Neural progenitor cell (in vitro differentiated cells): ENCODE measurements around the gene TANC1. TPM values are rescaled to one million over a fixed set of nuclear protein-coding genes. Genes with fewer than 3 reads are reported as not detected.

Experiments
- DNase-seq: peaks from one replicate; pipeline ENCODE4 v3.0.0-alpha.2; 2016; ENCODE audit warnings: low spot score
- H2AFZ ChIP-seq: fragments of 200-600 bp; sonication (generic); replicated peaks from 2 replicates; pipeline ENCODE4 v1.6.1; 2016; ENCODE audit warnings: antibody characterized with exemption
- H3F3A ChIP-seq: fragments of 200-600 bp; sonication (generic); 2 replicates; pipeline ENCODE4 v1.6.1; 2016; ENCODE audit warnings: antibody characterized with exemption, low read depth
- H3K27ac ChIP-seq: fragments of 200-600 bp; sonication (generic); 2 replicates; pipeline ENCODE4 v1.5.1; 2016; ENCODE audit warnings: mild to moderate bottlenecking
- H3K27me3 ChIP-seq: fragments of 200-600 bp; sonication (generic); 2 replicates; pipeline ENCODE4 v1.6.1; 2016; ENCODE audit warnings: mild to moderate bottlenecking, moderate library complexity
- H3K36me3 ChIP-seq: fragments of 200-600 bp; sonication (generic); 2 replicates; pipeline ENCODE4 v1.5.1; 2016
- H3K4me1 ChIP-seq: fragments of 200-600 bp; sonication (generic); 2 replicates; pipeline ENCODE4 v1.6.1; 2016; ENCODE audit warnings: mixed run types
- H3K4me2 ChIP-seq: fragments of 200-600 bp; sonication (generic); 2 replicates; pipeline ENCODE4 v1.6.1; 2016
- H3K4me3 ChIP-seq: fragments of 200-600 bp; sonication (generic); 2 replicates; pipeline ENCODE4 v1.5.1; 2016
- H3K79me2 ChIP-seq: fragments of 200-600 bp; sonication (generic); 2 replicates; pipeline ENCODE4 v1.6.1; 2016; ENCODE audit warnings: low read depth
- H3K9ac ChIP-seq: fragments of 200-600 bp; sonication (generic); 2 replicates; pipeline ENCODE4 v1.6.1; 2016
- H3K9me3 ChIP-seq: fragments of 200-600 bp; sonication (generic); 2 replicates; pipeline ENCODE4 v1.5.1; 2016; ENCODE audit warnings: low read depth
- H4K20me1 ChIP-seq: fragments of 200-600 bp; sonication (generic); 2 replicates; pipeline ENCODE4 v1.6.1; 2016; ENCODE audit warnings: low read depth
- H3K27ac Mint-ChIP-seq: 3 replicates; pipeline ENCODE4 v1.8.0; 2021; ENCODE audit warnings: mixed read lengths
- H3K27me3 Mint-ChIP-seq: 2 replicates; pipeline ENCODE4 v1.8.0; 2022; ENCODE audit warnings: low read depth, mild to moderate bottlenecking, inconsistent platforms, moderate library complexity, mixed read lengths; ENCODE audit not compliant: insufficient read depth
- H3K36me3 Mint-ChIP-seq: 3 replicates; pipeline ENCODE4 v1.8.0; 2021; ENCODE audit warnings: mixed read lengths
- H3K4me1 Mint-ChIP-seq: 3 replicates; pipeline ENCODE4 v1.8.0; 2021; ENCODE audit warnings: mixed read lengths
- H3K4me3 Mint-ChIP-seq: 3 replicates; pipeline ENCODE4 v1.8.0; 2021; ENCODE audit warnings: mild to moderate bottlenecking, moderate library complexity, mixed read lengths
- H3K9me3 Mint-ChIP-seq: 3 replicates; pipeline ENCODE4 v1.8.0; 2020; ENCODE audit warnings: mixed read lengths
- CTCF ChIP-seq: fragments of 200-600 bp; sonication (generic); IDR thresholded peaks from 2 replicates; pipeline ENCODE4 v1.5.1; 2017; ENCODE audit warnings: antibody characterized with exemption, mild to moderate bottlenecking
- EZH2 ChIP-seq: fragments of 200-600 bp; sonication (generic); IDR thresholded peaks from 2 replicates; pipeline ENCODE4 v1.6.1; 2017; ENCODE audit warnings: antibody characterized with exemption, mild to moderate bottlenecking, moderate library complexity
- EZH2phosphoT487 ChIP-seq: fragments of 200-600 bp; sonication (generic); IDR thresholded peaks from 2 replicates; pipeline ENCODE4 v1.6.1; 2017; ENCODE audit warnings: antibody characterized with exemption
- total RNA-seq: library from RNA; depleted of rRNA; stranded (reverse); fragments of >200 nt; gene quantifications from 2 replicates; pipeline ENCODE4 v1.2.3, GENCODE V29; 2015; ENCODE audit warnings: low replicate concordance

Gene TANC1
- total RNA-seq, 1 donor from 2014 or later: 11.9 TPM

- H3K27ac Mint-ChIP-seq: no peak overlapping the region
Observed at GRCh38 chr2:159145745-159146354, 177.4 kb downstream of the TANC1 start.

GRCh38 chr2:159146996-159147666 is 178.7 kb downstream of the TANC1 start:
- Mint-ChIP-seq H3K4me1 (peaks cover 13% of the 10 kb centered on the region), H3K36me3 (peaks cover 9% of the 10 kb centered on the region), H3K27ac (no peak overlapping the region), H3K27me3 (no peaks in the 10 kb centered on the region), H3K4me3 (no peak overlapping the region), H3K9me3 (peaks cover 2% of the 10 kb centered on the region)
- Histone ChIP-seq H2AFZ (no peak overlapping the region), H3K27me3 (no peaks in the 10 kb centered on the region), H3K4me3 (no peak overlapping the region), H3K27ac (no peak overlapping the region), H3K4me2 (no peak overlapping the region), H3K36me3 (no peaks in the 10 kb centered on the region), H3K9ac (no peak overlapping the region), H3K9me3 (no peaks in the 10 kb centered on the region), H3F3A (no peaks in the 10 kb centered on the region), H3K4me1 (peaks cover 31% of the 10 kb centered on the region), H4K20me1 (no peaks in the 10 kb centered on the region), H3K79me2 (no peaks in the 10 kb centered on the region)
- TF ChIP-seq EZH2phosphoT487 (no peak), CTCF (no peak), EZH2 (no peak)
- no peak for DNase-seq

More at GRCh38 chr2:159145745-159146354, 177.4 kb downstream of the TANC1 start:
- no peak overlapping the region for H2AFZ ChIP-seq
- H3K27ac ChIP-seq: no peak overlapping the region
- no peaks in the 10 kb centered on the region for H4K20me1 ChIP-seq
- no peaks in the 10 kb centered on the region for H3K27me3 Mint-ChIP-seq
- H3K4me3 Mint-ChIP-seq: no peak overlapping the region
- no peaks in the 10 kb centered on the region for H3K9me3 ChIP-seq
- H3F3A ChIP-seq: no peaks in the 10 kb centered on the region
- H3K4me2 ChIP-seq: no peak overlapping the region
- H3K36me3 ChIP-seq: no peaks in the 10 kb centered on the region
- no peaks in the 10 kb centered on the region for H3K27me3 ChIP-seq
- peaks cover 3% of the 10 kb centered on the region for H3K36me3 Mint-ChIP-seq
- H3K79me2 ChIP-seq: no peaks in the 10 kb centered on the region
- H3K9ac ChIP-seq: no peak overlapping the region
- no peak for DNase-seq
- peaks cover 31% of the 10 kb centered on the region for H3K4me1 ChIP-seq
- H3K9me3 Mint-ChIP-seq: peaks cover 2% of the 10 kb centered on the region
- no peak overlapping the region for H3K4me3 ChIP-seq
- H3K4me1 Mint-ChIP-seq: peaks cover 8% of the 10 kb centered on the region
- no peak for TF ChIP-seq CTCF

GRCh38 chr2:159147690-159148089 is 179.2 kb downstream of the TANC1 start:
- no peaks in the 10 kb centered on the region for H3K9me3 ChIP-seq
- peaks cover 31% of the 10 kb centered on the region for H3K4me1 ChIP-seq
- H3K27ac Mint-ChIP-seq: no peak overlapping the region
- no peaks in the 10 kb centered on the region for H3K27me3 Mint-ChIP-seq
- peaks cover 9% of the 10 kb centered on the region for H3K36me3 Mint-ChIP-seq
- no peak overlapping the region for H3K27ac ChIP-seq
- H3K27me3 ChIP-seq: no peaks in the 10 kb centered on the region
- H3K36me3 ChIP-seq: no peaks in the 10 kb centered on the region
- peaks cover 2% of the 10 kb centered on the region for H3K9me3 Mint-ChIP-seq
- no peaks in the 10 kb centered on the region for H3F3A ChIP-seq
- H3K4me3 Mint-ChIP-seq: no peak overlapping the region
- H3K4me1 Mint-ChIP-seq: peaks cover 14% of the 10 kb centered on the region
- H4K20me1 ChIP-seq: no peaks in the 10 kb centered on the region
- H3K4me2 ChIP-seq: no peak overlapping the region
- DNase-seq: no peak
- H2AFZ ChIP-seq: no peak overlapping the region
- TF ChIP-seq EZH2phosphoT487 (no peak), CTCF (no peak), EZH2 (no peak)
- no peak overlapping the region for H3K9ac ChIP-seq
- H3K4me3 ChIP-seq: no peak overlapping the region
- no peaks in the 10 kb centered on the region for H3K79me2 ChIP-seq
